ENCODE results near the gene MLXIP. TPM values are rescaled to one million over a fixed set of nuclear protein-coding genes. Genes with fewer than 3 reads are reported as not detected.

Gene MLXIP
- total and polyA plus RNA-seq, 2 donors (not counting 3 experiments of a cell fraction or from before 2014, with no cell fraction given) = 22.0 to 72.5 TPM

DNA sequence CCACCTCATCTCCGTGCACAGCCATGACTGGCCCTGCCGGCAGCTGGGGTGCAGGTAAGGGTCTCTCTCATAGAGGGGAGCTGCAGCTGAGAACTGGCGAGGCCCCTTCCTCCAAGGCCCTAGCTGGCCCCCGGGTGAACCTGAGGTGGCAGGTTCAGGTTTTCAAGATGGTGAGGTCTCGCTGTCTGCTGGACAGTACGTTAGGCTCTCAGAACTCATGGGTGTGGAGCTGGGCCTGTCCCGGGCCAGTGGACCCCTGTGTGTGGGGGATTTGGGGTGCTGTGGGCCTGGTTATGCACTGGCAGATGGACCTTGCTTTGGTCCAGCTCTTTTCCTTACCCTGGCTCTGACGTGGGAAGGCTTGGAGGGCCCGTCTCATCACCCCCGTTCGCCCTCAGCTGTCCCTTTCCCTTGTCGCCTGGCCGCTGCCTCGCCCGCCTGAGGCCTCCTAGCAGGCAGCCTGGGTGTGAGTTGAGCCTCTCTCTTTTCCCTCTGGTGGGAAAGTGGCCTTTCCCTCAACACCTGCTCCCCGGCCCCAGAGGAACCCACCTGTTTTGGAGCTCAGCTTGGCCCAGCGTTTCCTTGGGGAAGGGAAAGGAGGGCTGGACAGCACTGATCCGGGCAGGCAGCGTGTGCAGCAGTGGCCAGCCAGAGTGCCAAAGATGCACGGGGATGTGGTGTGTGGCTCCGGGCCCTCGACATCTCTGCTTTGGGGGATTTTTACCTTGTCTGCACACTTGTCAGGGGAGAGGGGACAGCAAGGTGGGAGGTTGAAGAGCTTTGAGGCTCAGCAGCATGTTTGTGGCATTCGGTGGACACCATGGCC lies 67.2 kb downstream of the MLXIP start:
- no peaks in the 10 kb centered on the region for H3K79me2 ChIP-seq (ENCODE audit: control insufficient read depth, insufficient read depth, low read length)
- H3K27ac ChIP-seq (ENCODE audit: insufficient read depth, low read depth, low read length) = no peak overlapping the region
- TF ChIP-seq JUN (IDR thresholded peaks at IDR 0.05; ENCODE audit: borderline replicate concordance, insufficient read depth, insufficient read length, low read depth) = no peak
- TF ChIP-seq MYC (IDR thresholded peaks at IDR 0.05; ENCODE audit: low read depth, low read length) = no peak
- TF ChIP-seq, protein P1, sequence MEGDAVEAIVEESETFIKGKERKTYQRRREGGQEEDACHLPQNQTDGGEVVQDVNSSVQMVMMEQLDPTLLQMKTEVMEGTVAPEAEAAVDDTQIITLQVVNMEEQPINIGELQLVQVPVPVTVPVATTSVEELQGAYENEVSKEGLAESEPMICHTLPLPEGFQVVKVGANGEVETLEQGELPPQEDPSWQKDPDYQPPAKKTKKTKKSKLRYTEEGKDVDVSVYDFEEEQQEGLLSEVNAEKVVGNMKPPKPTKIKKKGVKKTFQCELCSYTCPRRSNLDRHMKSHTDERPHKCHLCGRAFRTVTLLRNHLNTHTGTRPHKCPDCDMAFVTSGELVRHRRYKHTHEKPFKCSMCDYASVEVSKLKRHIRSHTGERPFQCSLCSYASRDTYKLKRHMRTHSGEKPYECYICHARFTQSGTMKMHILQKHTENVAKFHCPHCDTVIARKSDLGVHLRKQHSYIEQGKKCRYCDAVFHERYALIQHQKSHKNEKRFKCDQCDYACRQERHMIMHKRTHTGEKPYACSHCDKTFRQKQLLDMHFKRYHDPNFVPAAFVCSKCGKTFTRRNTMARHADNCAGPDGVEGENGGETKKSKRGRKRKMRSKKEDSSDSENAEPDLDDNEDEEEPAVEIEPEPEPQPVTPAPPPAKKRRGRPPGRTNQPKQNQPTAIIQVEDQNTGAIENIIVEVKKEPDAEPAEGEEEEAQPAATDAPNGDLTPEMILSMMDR (IDR thresholded peaks at IDR 0.05; ENCODE audit: extremely low read depth in 1 of 2, insufficient read depth in 1 of 2, low read depth in 1 of 2, low read length in 2 of 2) = no peak
- TF ChIP-seq, protein P2, sequence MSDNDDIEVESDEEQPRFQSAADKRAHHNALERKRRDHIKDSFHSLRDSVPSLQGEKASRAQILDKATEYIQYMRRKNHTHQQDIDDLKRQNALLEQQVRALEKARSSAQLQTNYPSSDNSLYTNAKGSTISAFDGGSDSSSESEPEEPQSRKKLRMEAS (IDR thresholded peaks at IDR 0.05; ENCODE audit: insufficient read depth, insufficient read length) = no peak
- no peak for TF ChIP-seq GATA2 (IDR thresholded peaks at IDR 0.05; ENCODE audit: insufficient read depth, insufficient read length, low read depth, low read length)
- no TSS peak for BruUV-seq (replicated peaks)
- FAIRE-seq (no peak), DNase-seq (ENCODE audit: low read depth, low spot score) (no peak)
- H2AFZ ChIP-seq (ENCODE audit: low read depth, low read length) = no peak overlapping the region
- H3K4me1 ChIP-seq (ENCODE audit: control insufficient read depth, extremely low read depth, insufficient read depth, low read length) = no peaks in the 10 kb centered on the region
- H3K9me3 ChIP-seq (replicated peaks; ENCODE audit: control insufficient read depth, insufficient read depth, low read length) = no peaks in the 10 kb centered on the region
- no peaks in the 10 kb centered on the region for H4K20me1 ChIP-seq (replicated peaks; ENCODE audit: control insufficient read depth, extremely low read depth, insufficient read depth, low read length)
- intact Hi-C loops (cut with micrococcal nuclease) = no loop called here
- H3K9ac ChIP-seq (replicated peaks; ENCODE audit: extremely low read depth, insufficient read depth, low read length) = no peak overlapping the region
- ChIA-PET POLR2A (no interaction called here), CTCF (interaction anchor here (1.1 to 1.4 kb wide), 2 partner anchors 45 to 49 kb away, joined by 3 to 4 read pairs; no protein-coding TSS in a partner anchor)
- H3K4me2 ChIP-seq (ENCODE audit: insufficient read depth, low read length) = no peak overlapping the region
- no peaks in the 10 kb centered on the region for H3K9me1 ChIP-seq (replicated peaks; ENCODE audit: control insufficient read depth, extremely low read depth, insufficient read depth, low read length)
- no peak overlapping the region for H3K4me3 ChIP-seq (replicated peaks in 1 of 3; ENCODE audit: insufficient read depth in 1 of 3, low read depth in 1 of 3, low read length in 3 of 3)
- dilution Hi-C loops (cut with MboI; ENCODE audit: extremely low pct_ligation_motif_present, low sequenced_read_pairs) = no loop called here
- H3K36me3 ChIP-seq (ENCODE audit: control insufficient read depth in 2 of 2, extremely low read depth in 1 of 2, insufficient read depth in 2 of 2, low read length in 2 of 2) = peaks cover 0 to 21% of the 10 kb centered on the region in 2 experiments
- no peaks in the 10 kb centered on the region for H3K27me3 ChIP-seq (ENCODE audit: control insufficient read depth in 2 of 2, insufficient read depth in 2 of 2, low read length in 2 of 2)

All from endothelial cell of umbilical vein (primary cell).